ENCODE results near the gene NKX1-2. TPM values are rescaled to one million over a fixed set of nuclear protein-coding genes. Genes with fewer than 3 reads are reported as not detected.

Gene NKX1-2
- total RNA-seq, 2 experiments from 2014 or later = not detected

DNA sequence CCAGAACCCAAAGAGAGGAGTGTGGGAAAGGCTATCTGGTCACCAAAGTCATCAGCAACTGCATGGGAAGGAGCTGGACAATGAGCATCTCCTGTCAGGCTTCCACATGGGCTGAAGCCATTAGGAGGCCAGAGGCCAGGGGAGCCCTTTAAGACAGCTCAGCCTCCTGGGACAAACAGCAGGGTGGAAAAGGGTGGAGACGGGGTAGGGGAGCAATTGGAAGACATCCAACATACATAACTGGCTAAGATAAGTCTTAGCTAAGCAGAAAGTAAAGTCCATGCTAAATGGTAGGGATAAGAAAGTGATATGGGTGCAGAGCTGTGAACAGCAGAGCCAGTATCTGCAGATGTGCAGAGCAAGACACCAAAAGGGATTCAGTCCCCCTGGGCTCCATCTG, 29.6 kb downstream of the NKX1-2 start:
- ChIA-PET CTCF (ENCODE audit: unreplicated experiment) (no interaction called here), POLR2A (interaction anchor here (0.5 to 1.3 kb wide), 3 partner anchors 10 to 104 kb away, joined by 3 read pairs; no protein-coding TSS in a partner anchor)
- H3K4me1 ChIP-seq (ENCODE audit: insufficient read depth, low read length, poor library complexity, severe bottlenecking) = peaks cover 6% of the 10 kb centered on the region
- H2AFZ ChIP-seq (ENCODE audit: low read length) = no peak overlapping the region
- TF ChIP-seq, protein P1, sequence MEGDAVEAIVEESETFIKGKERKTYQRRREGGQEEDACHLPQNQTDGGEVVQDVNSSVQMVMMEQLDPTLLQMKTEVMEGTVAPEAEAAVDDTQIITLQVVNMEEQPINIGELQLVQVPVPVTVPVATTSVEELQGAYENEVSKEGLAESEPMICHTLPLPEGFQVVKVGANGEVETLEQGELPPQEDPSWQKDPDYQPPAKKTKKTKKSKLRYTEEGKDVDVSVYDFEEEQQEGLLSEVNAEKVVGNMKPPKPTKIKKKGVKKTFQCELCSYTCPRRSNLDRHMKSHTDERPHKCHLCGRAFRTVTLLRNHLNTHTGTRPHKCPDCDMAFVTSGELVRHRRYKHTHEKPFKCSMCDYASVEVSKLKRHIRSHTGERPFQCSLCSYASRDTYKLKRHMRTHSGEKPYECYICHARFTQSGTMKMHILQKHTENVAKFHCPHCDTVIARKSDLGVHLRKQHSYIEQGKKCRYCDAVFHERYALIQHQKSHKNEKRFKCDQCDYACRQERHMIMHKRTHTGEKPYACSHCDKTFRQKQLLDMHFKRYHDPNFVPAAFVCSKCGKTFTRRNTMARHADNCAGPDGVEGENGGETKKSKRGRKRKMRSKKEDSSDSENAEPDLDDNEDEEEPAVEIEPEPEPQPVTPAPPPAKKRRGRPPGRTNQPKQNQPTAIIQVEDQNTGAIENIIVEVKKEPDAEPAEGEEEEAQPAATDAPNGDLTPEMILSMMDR (conservative IDR thresholded peaks at IDR 0.05; ENCODE audit: low read length) = no peak
- TF ChIP-seq EZH2phosphoT487 (IDR thresholded peaks at IDR 0.05; ENCODE audit: borderline replicate concordance, low read depth, low read length) = no peak
- H3K27ac ChIP-seq (ENCODE audit: low read depth, low read length, poor library complexity, severe bottlenecking) = no peak overlapping the region
- H4K20me1 ChIP-seq (ENCODE audit: insufficient read depth, low read length) = 0 out of 2 replicates have a peak, but pooled peaks cover 3% of the 10 kb centered on the region
- intact Hi-C loops (cut with micrococcal nuclease; ENCODE audit: unreplicated experiment) = no loop called here
- no peak overlapping the region for H3K4me2 ChIP-seq (ENCODE audit: low read length)
- no peaks in the 10 kb centered on the region for H3K9me3 ChIP-seq (ENCODE audit: low read length)
- no peak for DNase-seq (ENCODE audit: low spot score)
- H3K4me3 ChIP-seq (ENCODE audit: low read depth, low read length, poor library complexity, severe bottlenecking) = no peak overlapping the region
- no peaks in the 10 kb centered on the region for H3K9me2 ChIP-seq (ENCODE audit: insufficient read depth, low read length)
- no peaks in the 10 kb centered on the region for H3K79me2 ChIP-seq (ENCODE audit: insufficient read depth, low read depth, low read length)
- no TSS peak for BruUV-seq (replicated peaks)
- no peaks in the 10 kb centered on the region for H3K36me3 ChIP-seq (ENCODE audit: insufficient read depth, low read length)

DNA sequence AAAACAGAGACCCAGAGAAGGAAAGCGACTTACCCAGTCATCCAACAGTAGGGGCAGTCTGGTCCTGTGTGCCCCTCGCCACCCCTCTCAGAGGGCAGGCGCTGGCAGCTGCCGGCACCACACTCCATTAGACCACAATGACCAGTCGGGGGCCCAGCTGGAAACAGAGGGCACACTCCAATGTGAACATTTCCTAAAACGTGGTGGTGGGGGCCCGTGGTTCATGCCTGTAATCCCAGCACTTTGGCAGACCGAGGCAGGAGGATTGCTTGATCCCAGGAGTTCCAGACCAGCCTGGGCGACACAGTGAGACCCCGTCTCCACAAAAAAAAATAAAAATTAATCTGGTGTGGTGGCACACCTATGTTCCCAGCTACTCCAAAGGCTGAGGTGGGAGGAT, 30.2 kb downstream of the NKX1-2 start:
- Histone ChIP-seq H2AFZ (ENCODE audit: low read length) (no peak overlapping the region), H3K36me3 (ENCODE audit: insufficient read depth, low read length) (no peaks in the 10 kb centered on the region), H4K20me1 (ENCODE audit: insufficient read depth, low read length) (0 out of 2 replicates have a peak, but pooled peaks cover 3% of the 10 kb centered on the region), H3K4me1 (ENCODE audit: insufficient read depth, low read length, poor library complexity, severe bottlenecking) (peaks cover 6% of the 10 kb centered on the region), H3K9me3 (ENCODE audit: low read length) (no peaks in the 10 kb centered on the region), H3K27ac (ENCODE audit: low read depth, low read length, poor library complexity, severe bottlenecking) (no peak overlapping the region), H3K79me2 (ENCODE audit: insufficient read depth, low read depth, low read length) (no peaks in the 10 kb centered on the region), H3K4me2 (ENCODE audit: low read length) (peak overlapping the region; percentile 87; the same call in 1 of the 2 replicates), H3K4me3 (ENCODE audit: low read depth, low read length, poor library complexity, severe bottlenecking) (no peak overlapping the region), H3K9me2 (ENCODE audit: insufficient read depth, low read length) (no peaks in the 10 kb centered on the region)
- TF ChIP-seq, protein P1 (conservative IDR thresholded peaks at IDR 0.05; ENCODE audit: low read length) = no peak
- TF ChIP-seq EZH2phosphoT487 (IDR thresholded peaks at IDR 0.05; ENCODE audit: borderline replicate concordance, low read depth, low read length) = no peak
- ChIA-PET POLR2A (interaction anchor here (0.7 to 0.9 kb wide), 2 partner anchors 10 to 103 kb away, joined by 3 read pairs; no protein-coding TSS in a partner anchor), CTCF (ENCODE audit: unreplicated experiment) (no interaction called here)
- no peak for DNase-seq (ENCODE audit: low spot score)
- intact Hi-C loops (cut with micrococcal nuclease; ENCODE audit: unreplicated experiment) = loop anchor here (2.0 kb wide), 1 partner anchor 317 kb away; no protein-coding TSS in a partner anchor
- no TSS peak for BruUV-seq (replicated peaks)

GRCh38 chr10:124418726-124419501, 30.9 kb downstream of the NKX1-2 start, which contains the start of gene OAT:
Gene OAT (minus strand): TSS chr10:124418923. CDS start chr10:124412171, 6,752 bp downstream.
- no peak within 1 kb of the TSS for H3K27ac ChIP-seq (ENCODE audit: low read depth, low read length, poor library complexity, severe bottlenecking)
- H2AFZ ChIP-seq (ENCODE audit: low read length) = peak within 1 kb of the TSS; percentile 69
- peak within 1 kb of the TSS; percentile 71 for H3K4me3 ChIP-seq (ENCODE audit: low read depth, low read length, poor library complexity, severe bottlenecking)
- ChIA-PET POLR2A (interaction anchor here (0.7 to 1.3 kb wide), 3 partner anchors 11 to 126 kb away, joined by 3 read pairs; no protein-coding TSS in a partner anchor), CTCF (ENCODE audit: unreplicated experiment) (no interaction called here)
- BruUV-seq (replicated peaks) = no TSS peak
- no peaks in the 10 kb centered on the region for H3K79me2 ChIP-seq (ENCODE audit: insufficient read depth, low read depth, low read length)
- peak within 1 kb of the TSS; percentile 87 for H3K4me2 ChIP-seq (ENCODE audit: low read length)
- H3K9me2 ChIP-seq (ENCODE audit: insufficient read depth, low read length) = no peaks in the 10 kb centered on the region
- H3K9me3 ChIP-seq (ENCODE audit: low read length) = no peaks in the 10 kb centered on the region
- TF ChIP-seq, protein P1 (conservative IDR thresholded peaks at IDR 0.05; ENCODE audit: low read length) = no peak
- no peak for TF ChIP-seq EZH2phosphoT487 (IDR thresholded peaks at IDR 0.05; ENCODE audit: borderline replicate concordance, low read depth, low read length)
- DNase-seq (ENCODE audit: low spot score) = peak; percentile 96
- peaks cover 6% of the 10 kb centered on the region for H3K4me1 ChIP-seq (ENCODE audit: insufficient read depth, low read length, poor library complexity, severe bottlenecking)
- intact Hi-C loops (cut with micrococcal nuclease; ENCODE audit: unreplicated experiment) = loop anchor here (2.0 kb wide), 1 partner anchor 318 kb away; no protein-coding TSS in a partner anchor
- 0 out of 2 replicates have a peak, but pooled peaks cover 3% of the 10 kb centered on the region for H4K20me1 ChIP-seq (ENCODE audit: insufficient read depth, low read length)
- H3K36me3 ChIP-seq (ENCODE audit: insufficient read depth, low read length) = no peaks in the 10 kb centered on the region

Data from OCI-LY7 (cell line).